HG03571 (cell line): ENCODE measurements around the gene TRIM6.

Source experiments
- ATAC-seq: cut with Tn5 transposase; IDR thresholded peaks from one replicate; pipeline ENCODE4 v1.9.1; 2021; ENCODE audit not compliant: unreplicated experiment

The TRIM6 gene

GRCh38 chr11:5658318-5658717 lies 61.9 kb downstream of the TRIM6 start:
- no peak for ATAC-seq
